OCI-LY3 (cell line): ENCODE data around the gene BST1.

Source experiments
- CTCF ChIP-seq: fragments of 200-600, 300-600 bp; sonication (generic); IDR thresholded peaks from 2 replicates; pipeline ENCODE4 v1.5.1; 2014; ENCODE audit warnings: antibody characterized with exemption, low read length, low read depth
- EZH2phosphoT487 ChIP-seq: fragments of 200-600 bp; shearing (Covaris generic); IDR thresholded peaks from 2 replicates; pipeline ENCODE4 v1.6.1; 2018; ENCODE audit warnings: antibody characterized with exemption, mixed run types, low read depth

- no peak for TF ChIP-seq EZH2phosphoT487
- no peak for TF ChIP-seq CTCF
Observed at GRCh38 chr4:15676039-15676438, 26.8 kb upstream of the BST1 start.
